ENCODE data around the gene LRFN3. TPM values are rescaled to one million over a fixed set of nuclear protein-coding genes. Genes with fewer than 3 reads are reported as not detected.
"Not testable (repeated sequence)": the region's sequence is repeated elsewhere in the genome, so short reads cannot be mapped to it uniquely, and the experiment has no call there.

Gene LRFN3
- total and polyA plus RNA-seq, 2 donors: 0.47 to 1.6 TPM

DNA sequence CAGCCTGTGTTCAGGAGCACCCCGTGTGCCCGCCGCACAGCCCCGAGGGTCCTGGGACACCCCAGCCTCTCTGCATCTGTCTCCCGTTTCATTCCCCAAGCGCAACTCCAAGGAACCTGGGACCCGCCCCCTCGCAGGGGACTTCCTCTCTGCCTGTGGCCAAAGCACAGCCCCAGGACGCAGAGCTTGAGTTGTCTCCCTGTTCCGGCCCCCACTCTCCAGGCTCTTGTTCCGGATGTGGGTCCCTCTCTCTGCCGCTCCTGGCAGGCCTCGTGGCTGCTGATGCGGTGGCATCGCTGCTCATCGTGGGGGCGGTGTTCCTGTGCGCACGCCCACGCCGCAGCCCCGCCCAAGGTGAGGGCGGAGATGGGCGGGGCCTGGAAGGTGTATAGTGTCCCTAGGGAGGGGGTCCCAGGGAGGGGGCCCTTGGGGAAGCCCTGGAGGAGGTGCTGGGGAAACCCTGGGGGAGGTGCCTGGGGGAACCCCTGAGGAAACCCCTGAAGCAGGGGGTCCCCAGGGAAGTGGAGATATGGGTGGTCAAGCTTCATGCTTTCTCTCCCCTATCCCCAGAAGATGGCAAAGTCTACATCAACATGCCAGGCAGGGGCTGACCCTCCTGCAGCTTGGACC is 32.5 kb upstream of the LRFN3 start:
- DNase-seq (ENCODE audit: low read depth in 6 of 9, low spot score in 9 of 9): peak in 6 of 9 donors; percentile 79 to 96 (median 89)
- under 1% methylated on average over 24 of the region's 24 CpGs for WGBS
- H3K27me3 ChIP-seq (ENCODE audit: control insufficient read depth in 2 of 2, insufficient read depth in 1 of 2, low read length in 1 of 2): no peaks in the 10 kb centered on the region
- peaks cover 25 to 60% of the 10 kb centered on the region in 2 donors for H3K4me1 ChIP-seq (ENCODE audit: control insufficient read depth in 2 of 2, insufficient read depth in 2 of 2, low read length in 2 of 2)
- H3K4me3 ChIP-seq (ENCODE audit: low read length in 2 of 2): peak overlapping the region; percentile 66 to 85
- H3K27ac ChIP-seq (ENCODE audit: low read depth in 1 of 2, low read length in 1 of 2): peak overlapping the region; percentile 96 to 97
- H3K9me3 ChIP-seq (ENCODE audit: control insufficient read depth in 2 of 2, insufficient read depth in 1 of 2, low read length in 1 of 2): no peaks in the 10 kb centered on the region
- peaks cover 0 to 3% of the 10 kb centered on the region in 2 donors for H3K36me3 ChIP-seq (ENCODE audit: control insufficient read depth in 2 of 2, insufficient read depth in 2 of 2, low read length in 1 of 2)

DNA sequence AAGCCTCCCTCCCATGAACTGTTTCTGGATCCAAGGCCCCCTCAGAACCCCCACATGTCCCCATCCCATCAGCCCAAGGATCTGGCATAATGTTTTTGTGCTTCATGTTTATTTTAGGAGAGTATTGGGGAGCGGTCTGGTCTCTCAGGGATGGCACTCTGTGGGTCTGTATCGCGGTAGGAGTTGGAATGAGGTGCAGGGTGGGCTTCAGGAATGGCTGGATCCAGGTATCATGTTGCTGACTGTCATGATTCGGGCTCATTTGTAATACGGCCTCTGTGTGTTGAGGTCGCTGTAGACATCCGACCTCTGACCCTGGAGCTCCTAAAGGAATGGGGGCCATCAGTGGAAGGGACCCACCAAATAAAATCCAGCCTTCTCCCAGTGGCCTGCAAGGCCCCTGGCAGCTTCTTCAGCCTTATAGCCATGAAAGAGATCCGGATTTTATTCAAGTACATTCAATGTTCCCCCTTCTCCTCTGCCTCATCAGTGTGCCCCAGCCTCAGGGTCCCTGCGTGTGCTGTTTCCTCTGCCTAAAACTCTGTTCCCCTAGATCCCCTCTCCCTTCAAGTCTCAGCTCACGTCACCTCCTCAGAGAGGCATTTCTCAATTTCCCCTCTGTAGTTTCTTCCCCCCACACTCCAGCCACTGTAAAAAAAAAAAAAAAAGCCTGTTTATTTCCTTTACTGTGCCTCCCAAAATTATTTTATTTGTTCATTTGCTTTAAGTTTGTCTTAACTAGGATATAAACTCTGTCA is 31.7 kb upstream of the LRFN3 start:
- Histone ChIP-seq H3K9me3 (ENCODE audit: control insufficient read depth in 2 of 2, insufficient read depth in 1 of 2, low read length in 1 of 2) (no peaks in the 10 kb centered on the region), H3K27me3 (ENCODE audit: control insufficient read depth in 2 of 2, insufficient read depth in 1 of 2, low read length in 1 of 2) (no peaks in the 10 kb centered on the region), H3K36me3 (ENCODE audit: control insufficient read depth in 2 of 2, insufficient read depth in 2 of 2, low read length in 1 of 2) (peaks cover 0 to 3% of the 10 kb centered on the region in 2 donors), H3K27ac (ENCODE audit: low read depth in 1 of 2, low read length in 1 of 2) (peak overlapping the region; percentile 96 to 97), H3K4me3 (ENCODE audit: low read length in 2 of 2) (no peak overlapping the region), H3K4me1 (ENCODE audit: control insufficient read depth in 2 of 2, insufficient read depth in 2 of 2, low read length in 2 of 2) (peaks cover 33 to 67% of the 10 kb centered on the region in 2 donors)
- DNase-seq (ENCODE audit: low read depth in 6 of 9, low spot score in 9 of 9): no peak
- 88% methylated on average over 10 of the region's 10 CpGs for WGBS

DNA sequence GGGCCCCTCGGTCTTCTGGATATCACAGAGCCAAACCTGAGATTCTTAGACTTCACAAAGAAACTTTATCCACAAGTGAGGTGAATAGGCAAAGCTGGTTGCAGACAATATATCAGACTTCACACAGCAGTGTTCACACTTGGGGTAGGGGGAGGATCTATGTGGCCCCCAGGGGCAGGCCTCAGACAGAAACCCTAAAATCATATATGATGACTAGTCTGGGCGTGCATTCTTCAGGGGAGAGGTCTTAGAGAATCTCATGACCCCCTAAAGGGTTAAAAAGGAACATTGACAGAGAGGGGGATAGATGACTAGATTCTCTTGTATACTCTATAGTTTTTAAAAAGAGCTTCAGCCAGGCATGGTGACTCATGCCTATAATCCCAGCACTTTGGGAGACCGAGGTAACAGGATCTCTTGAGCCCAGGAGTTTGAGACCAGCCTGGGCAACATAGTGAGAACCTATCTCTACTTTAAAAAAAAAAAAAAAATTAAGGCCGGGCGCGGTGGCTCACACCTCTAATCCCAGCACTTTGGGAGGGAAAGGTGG is 30.9 kb upstream of the LRFN3 start:
- DNase-seq (ENCODE audit: low read depth in 6 of 9, low spot score in 9 of 9): no peak
- peaks cover 35 to 70% of the 10 kb centered on the region in 2 donors for H3K4me1 ChIP-seq (ENCODE audit: control insufficient read depth in 2 of 2, insufficient read depth in 2 of 2, low read length in 2 of 2)
- no peak overlapping the region for H3K4me3 ChIP-seq (ENCODE audit: low read length in 2 of 2)
- no peaks in the 10 kb centered on the region for H3K9me3 ChIP-seq (ENCODE audit: control insufficient read depth in 2 of 2, insufficient read depth in 1 of 2, low read length in 1 of 2)
- H3K36me3 ChIP-seq (ENCODE audit: control insufficient read depth in 2 of 2, insufficient read depth in 2 of 2, low read length in 1 of 2): peaks cover 0 to 3% of the 10 kb centered on the region in 2 donors
- peak overlapping the region; percentile 46 to 96 for H3K27ac ChIP-seq (ENCODE audit: low read depth in 1 of 2, low read length in 1 of 2)
- no peaks in the 10 kb centered on the region for H3K27me3 ChIP-seq (ENCODE audit: control insufficient read depth in 2 of 2, insufficient read depth in 1 of 2, low read length in 1 of 2)
- WGBS: 89% methylated on average over 6 of the region's 6 CpGs

DNA sequence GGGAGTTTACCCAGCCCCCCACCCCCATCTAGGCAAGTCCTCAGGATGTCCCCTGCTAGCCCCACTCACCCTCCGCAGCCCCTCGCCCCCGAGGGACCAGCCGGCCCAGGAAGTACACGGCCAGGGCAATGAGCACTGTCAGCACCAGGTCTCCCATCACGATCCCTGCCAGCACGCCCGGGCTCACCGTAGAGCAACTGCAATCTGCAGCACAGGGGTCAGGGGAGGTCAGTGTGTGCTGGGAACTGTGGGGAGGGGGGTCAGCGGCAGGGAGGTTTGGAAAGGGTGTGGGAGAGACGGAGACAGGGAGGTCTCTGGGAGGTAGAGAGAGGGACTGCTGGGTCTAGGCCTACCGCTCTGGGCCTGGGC is 28.8 kb upstream of the LRFN3 start:
- 89% methylated on average over 12 of the region's 12 CpGs for WGBS
- Histone ChIP-seq H3K9me3 (ENCODE audit: control insufficient read depth in 2 of 2, insufficient read depth in 1 of 2, low read length in 1 of 2) (no peaks in the 10 kb centered on the region), H3K4me1 (ENCODE audit: control insufficient read depth in 2 of 2, insufficient read depth in 2 of 2, low read length in 2 of 2) (peaks cover 22 to 55% of the 10 kb centered on the region in 2 donors), H3K36me3 (ENCODE audit: control insufficient read depth in 2 of 2, insufficient read depth in 2 of 2, low read length in 1 of 2) (peaks cover 0 to 3% of the 10 kb centered on the region in 2 donors), H3K4me3 (ENCODE audit: low read length in 2 of 2) (no peak overlapping the region), H3K27ac (ENCODE audit: low read depth in 1 of 2, low read length in 1 of 2) (peak overlapping the region in 1 of 2 donors; percentile 17), H3K27me3 (ENCODE audit: control insufficient read depth in 2 of 2, insufficient read depth in 1 of 2, low read length in 1 of 2) (no peaks in the 10 kb centered on the region)
- no peak for DNase-seq (ENCODE audit: low read depth in 6 of 9, low spot score in 9 of 9)

DNA sequence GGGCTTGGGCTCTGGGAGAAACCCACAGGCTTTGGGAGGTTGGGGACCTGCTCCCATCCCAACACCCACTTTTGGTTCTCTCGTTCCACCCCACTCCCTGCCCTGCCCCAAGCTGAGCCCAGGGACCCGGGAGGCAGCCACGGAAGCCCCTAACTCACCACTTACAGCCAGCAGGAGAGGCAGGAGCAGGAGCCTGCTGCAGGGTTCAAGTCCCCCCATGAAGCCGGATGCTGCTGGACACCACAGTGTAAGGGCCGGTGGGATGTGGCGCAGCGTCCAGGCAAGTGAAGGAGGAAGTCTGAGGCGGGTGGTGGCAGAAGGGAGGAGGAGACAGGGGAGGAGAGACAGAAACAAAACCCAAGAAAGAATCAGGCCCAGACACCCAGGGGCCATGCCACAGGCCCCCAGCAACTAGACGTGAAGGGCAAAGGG is 28.1 kb upstream of the LRFN3 start, which contains the start of gene TYROBP:
TSS of gene TYROBP (minus strand) at position 286 of the 432 bp plus-strand sequence. CDS start at position 219, 67 bp downstream.
- WGBS: 68% methylated on average over 9 of the region's 9 CpGs
- Histone ChIP-seq H3K27ac (ENCODE audit: low read depth in 1 of 2, low read length in 1 of 2) (peak within 1 kb of the TSS; percentile 63 to 85), H3K4me3 (ENCODE audit: low read length in 2 of 2) (peak within 1 kb of the TSS in 1 of 2 donors; percentile 8), H3K36me3 (ENCODE audit: control insufficient read depth in 2 of 2, insufficient read depth in 2 of 2, low read length in 1 of 2) (peaks cover 0 to 3% of the 10 kb centered on the region in 2 donors), H3K27me3 (ENCODE audit: control insufficient read depth in 2 of 2, insufficient read depth in 1 of 2, low read length in 1 of 2) (no peaks in the 10 kb centered on the region), H3K4me1 (ENCODE audit: control insufficient read depth in 2 of 2, insufficient read depth in 2 of 2, low read length in 2 of 2) (peaks cover 22 to 49% of the 10 kb centered on the region in 2 donors), H3K9me3 (ENCODE audit: control insufficient read depth in 2 of 2, insufficient read depth in 1 of 2, low read length in 1 of 2) (no peaks in the 10 kb centered on the region)
- no peak for DNase-seq (ENCODE audit: low read depth in 6 of 9, low spot score in 9 of 9)

DNA sequence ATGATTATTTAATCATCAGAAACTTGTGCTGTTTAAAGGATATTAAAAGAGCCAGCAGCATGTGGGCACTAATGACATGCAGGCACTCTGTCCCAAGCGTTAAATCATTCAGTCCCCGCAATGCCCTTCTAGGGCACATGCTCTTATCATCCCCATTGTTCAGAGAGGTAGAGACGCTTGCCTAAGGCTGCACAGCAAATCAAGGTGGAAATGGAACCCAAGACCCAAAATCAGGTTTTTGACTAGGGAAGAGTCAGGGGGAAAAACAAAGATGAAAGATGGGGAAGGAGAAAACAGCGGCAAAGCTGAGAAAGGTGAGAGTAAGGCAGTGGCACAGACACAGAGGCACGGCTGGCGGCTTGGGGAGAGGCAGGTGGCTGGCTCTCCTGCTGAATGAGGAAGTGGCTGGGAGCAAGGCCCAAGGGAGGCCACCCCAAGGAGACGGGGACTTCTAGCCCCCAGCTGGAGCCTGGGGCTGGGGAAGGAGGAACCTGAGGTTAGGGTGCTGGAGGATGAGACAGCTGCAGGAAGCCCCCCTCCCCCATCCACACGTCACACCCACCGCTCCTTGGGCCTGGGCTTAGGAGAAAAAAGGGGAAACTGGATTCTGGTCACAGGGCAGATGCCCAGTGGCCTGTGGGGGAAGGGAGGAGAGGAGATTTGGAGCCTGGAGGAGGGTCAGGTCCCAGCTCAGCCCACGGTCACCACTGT is 27.0 kb upstream of the LRFN3 start:
- WGBS: 23% methylated on average over 10 of the region's 10 CpGs
- H3K27me3 ChIP-seq (ENCODE audit: control insufficient read depth in 2 of 2, insufficient read depth in 1 of 2, low read length in 1 of 2): no peaks in the 10 kb centered on the region
- H3K4me3 ChIP-seq (ENCODE audit: low read length in 2 of 2): no peak overlapping the region
- H3K4me1 ChIP-seq (ENCODE audit: control insufficient read depth in 2 of 2, insufficient read depth in 2 of 2, low read length in 2 of 2): peaks cover 15 to 38% of the 10 kb centered on the region in 2 donors
- H3K9me3 ChIP-seq (ENCODE audit: control insufficient read depth in 2 of 2, insufficient read depth in 1 of 2, low read length in 1 of 2): no peaks in the 10 kb centered on the region
- H3K36me3 ChIP-seq (ENCODE audit: control insufficient read depth in 2 of 2, insufficient read depth in 2 of 2, low read length in 1 of 2): peaks cover 0 to 3% of the 10 kb centered on the region in 2 donors
- H3K27ac ChIP-seq (ENCODE audit: low read depth in 1 of 2, low read length in 1 of 2): peak overlapping the region; percentile 63 to 85
- DNase-seq (ENCODE audit: low read depth in 6 of 9, low spot score in 9 of 9): peak in 5 of 9 donors; percentile 42 to 81 (median 65)

DNA sequence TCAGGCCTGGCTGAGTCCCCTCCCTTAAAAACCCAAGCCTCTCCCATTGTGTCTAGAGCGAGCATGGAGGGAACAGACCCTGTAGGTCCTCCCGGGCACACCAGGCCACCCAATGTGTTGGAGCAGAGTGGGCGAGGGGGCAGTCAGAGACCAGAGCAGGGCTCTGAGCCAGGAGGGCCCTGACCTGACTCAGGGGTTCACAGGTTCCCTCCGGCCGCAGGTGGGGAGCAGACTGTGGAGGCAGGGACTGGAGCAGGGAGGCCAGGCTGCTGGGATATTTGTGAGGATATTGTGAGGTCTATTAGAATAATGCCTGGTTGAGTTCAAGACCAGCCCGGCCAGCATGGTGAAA is 26.5 kb upstream of the LRFN3 start:
- WGBS: 67% methylated on average over 6 of the region's 6 CpGs
- Histone ChIP-seq H3K27me3 (ENCODE audit: control insufficient read depth in 2 of 2, insufficient read depth in 1 of 2, low read length in 1 of 2) (no peaks in the 10 kb centered on the region), H3K4me3 (ENCODE audit: low read length in 2 of 2) (no peak overlapping the region), H3K4me1 (ENCODE audit: control insufficient read depth in 2 of 2, insufficient read depth in 2 of 2, low read length in 2 of 2) (peaks cover 11 to 33% of the 10 kb centered on the region in 2 donors), H3K27ac (ENCODE audit: low read depth in 1 of 2, low read length in 1 of 2) (peak overlapping the region; percentile 63 to 85), H3K36me3 (ENCODE audit: control insufficient read depth in 2 of 2, insufficient read depth in 2 of 2, low read length in 1 of 2) (no peaks in the 10 kb centered on the region), H3K9me3 (ENCODE audit: control insufficient read depth in 2 of 2, insufficient read depth in 1 of 2, low read length in 1 of 2) (no peaks in the 10 kb centered on the region)
- DNase-seq (ENCODE audit: low read depth in 6 of 9, low spot score in 9 of 9): no peak

DNA sequence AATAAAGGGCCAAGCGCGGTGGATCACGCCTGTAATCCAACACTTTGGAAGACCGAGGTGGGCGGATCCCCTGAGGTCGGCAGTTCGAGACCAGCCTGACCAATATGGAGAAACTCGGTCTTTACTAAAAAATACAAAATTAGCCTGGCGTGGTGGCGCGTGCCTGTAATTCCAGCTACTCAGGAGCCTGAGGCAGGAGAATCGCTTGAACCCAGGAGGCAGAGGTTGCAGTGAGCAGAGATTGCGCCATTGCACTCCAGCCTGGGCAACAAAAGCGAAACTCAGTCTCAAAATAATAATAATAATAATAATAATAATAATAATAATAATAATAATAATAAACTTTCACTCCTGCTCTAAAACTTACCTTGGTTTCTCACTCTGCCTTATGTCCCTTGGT is 25.8 kb upstream of the LRFN3 start:
- H3K27ac ChIP-seq (ENCODE audit: low read depth in 1 of 2, low read length in 1 of 2); H3K4me3 ChIP-seq (ENCODE audit: low read length in 2 of 2); H3K9me3 ChIP-seq (ENCODE audit: control insufficient read depth in 2 of 2, insufficient read depth in 1 of 2, low read length in 1 of 2); DNase-seq (ENCODE audit: low read depth in 6 of 9, low spot score in 9 of 9); H3K27me3 ChIP-seq (ENCODE audit: control insufficient read depth in 2 of 2, insufficient read depth in 1 of 2, low read length in 1 of 2); H3K36me3 ChIP-seq (ENCODE audit: control insufficient read depth in 2 of 2, insufficient read depth in 2 of 2, low read length in 1 of 2): not testable (repeated sequence)
- peaks cover 11 to 27% of the 10 kb centered on the region in 2 donors for H3K4me1 ChIP-seq (ENCODE audit: control insufficient read depth in 2 of 2, insufficient read depth in 2 of 2, low read length in 2 of 2)
- 98% methylated on average over 14 of the region's 14 CpGs for WGBS

Measured in thymus (tissue), 11 donors.